GM18858 (cell line): ENCODE data around the gene SPDYE17.
"Not testable (repeated sequence)": the region's sequence is repeated elsewhere in the genome, so short reads cannot be mapped to it uniquely, and the experiment has no call there.

Source experiments
- ATAC-seq: cut with Tn5 transposase; IDR thresholded peaks from one replicate; pipeline ENCODE4 v1.9.1; 2021; ENCODE audit not compliant: unreplicated experiment

The SPDYE17 gene

GRCh38 chr7:76972391-76972790 lies 59.8 kb downstream of the SPDYE17 start:
- ATAC-seq: not testable (repeated sequence)
